NCI-H2227 treated with DMSO at 0.1 percent for 48 hours (cell line): ENCODE results near the gene MEGF9.
"Not testable (repeated sequence)": the region's sequence is repeated elsewhere in the genome, so short reads cannot be mapped to it uniquely, and the experiment has no call there.

Experiments used
- DNase-seq: peaks from one replicate; lab custom pipeline; 2025; lab: John Stamatoyannopoulos, UW

Gene MEGF9

GRCh38 chr9:120714088-120714845 is at the start of gene MEGF9:
Gene MEGF9 (minus strand): TSS chr9:120714470. CDS start chr9:120714358, 112 bp downstream.
- DNase-seq: peak; percentile 90

GRCh38 chr9:120761006-120761405 is 46.7 kb upstream of the MEGF9 start:
- DNase-seq: no peak

GRCh38 chr9:120759755-120760400 is 45.6 kb upstream of the MEGF9 start:
- no peak for DNase-seq

- no peak for DNase-seq
Measured at GRCh38 chr9:120758544-120758943, 44.3 kb upstream of the MEGF9 start.

GRCh38 chr9:120757026-120757913 is 43.0 kb upstream of the MEGF9 start:
- DNase-seq: no peak

- DNase-seq: no peak
Measured at GRCh38 chr9:120756531-120756930, 42.3 kb upstream of the MEGF9 start.

- DNase-seq: peak; percentile 18
Measured at GRCh38 chr9:120755810-120756434, 41.7 kb upstream of the MEGF9 start.

GRCh38 chr9:120755044-120755443 is 40.8 kb upstream of the MEGF9 start:
- no peak for DNase-seq

GRCh38 chr9:120750421-120750820 is 36.2 kb upstream of the MEGF9 start:
- DNase-seq: no peak

- not testable (repeated sequence) for DNase-seq
Measured at GRCh38 chr9:120746366-120746765, 32.1 kb upstream of the MEGF9 start.

- DNase-seq: no peak
Measured at GRCh38 chr9:120745278-120745677, 31.0 kb upstream of the MEGF9 start.

- DNase-seq: no peak
Measured at GRCh38 chr9:120742951-120743416, 28.7 kb upstream of the MEGF9 start.

GRCh38 chr9:120741701-120742100 is 27.4 kb upstream of the MEGF9 start:
- no peak for DNase-seq

GRCh38 chr9:120741191-120741590 is 26.9 kb upstream of the MEGF9 start:
- no peak for DNase-seq

GRCh38 chr9:120740132-120740531 is 25.9 kb upstream of the MEGF9 start:
- DNase-seq: no peak

- no peak for DNase-seq
Measured at GRCh38 chr9:120737416-120738165, 23.3 kb upstream of the MEGF9 start.

- DNase-seq: no peak
Measured at GRCh38 chr9:120736881-120737280, 22.6 kb upstream of the MEGF9 start.

- DNase-seq: no peak
Measured at GRCh38 chr9:120735415-120736126, 21.3 kb upstream of the MEGF9 start.

GRCh38 chr9:120734607-120735410 is 20.5 kb upstream of the MEGF9 start:
- DNase-seq: no peak

GRCh38 chr9:120733190-120733589 is 18.9 kb upstream of the MEGF9 start:
- DNase-seq: no peak
